SK-N-SH (cell line): ENCODE data around the gene PTCD1. TPM values are rescaled to one million over a fixed set of nuclear protein-coding genes. Genes with fewer than 3 reads are reported as not detected.

Source experiments
- CTCF ChIA-PET: fragments of 300-600, 350-600 bp; formaldehyde crosslinking; extraction: SDS; loops from one replicate; lab custom pipeline; 2021; lab: Yijun Ruan, JAX
- POLR2A ChIA-PET: fragments of 350-600 bp; sonication (Branson Sonifier 250); formaldehyde crosslinking; extraction: SDS; loops from one replicate; lab custom pipeline; 2020; ENCODE audit warnings: antibody characterized with exemption, inconsistent platforms; lab: Yijun Ruan, JAX
- DNase-seq: peaks from one replicate; pipeline ENCODE4 v3.0.0; 2012
- H2AFZ ChIP-seq: fragments of 200-600 bp; sonication (generic); 2 replicates; pipeline ENCODE4 v1.8.1; 2016; ENCODE audit warnings: antibody characterized with exemption, mild to moderate bottlenecking, low read depth
- H3F3A ChIP-seq: fragments of 200-600 bp; sonication (generic); replicated peaks from 2 replicates; pipeline ENCODE3; 2016; ENCODE audit warnings: antibody characterized with exemption, mild to moderate bottlenecking; ENCODE audit not compliant: insufficient read depth
- H3K27ac ChIP-seq, 2 experiments: fragments of 200-500 bp in 1 of 2; fragments of 200-600 bp in 1 of 2; sonication (Bioruptor generic) in 1 of 2; sonication (generic), shearing (Covaris generic) in 1 of 2; 2 replicates each; pipeline versions ENCODE4 v1.5.1 to v1.6.1; 2014 to 2016; ENCODE audit warnings: low read depth in 2 of 2, inconsistent platforms in 1 of 2, low read length in 1 of 2, mild to moderate bottlenecking in 1 of 2, mixed read lengths in 1 of 2
- H3K27me3 ChIP-seq: fragments of 200-600 bp; sonication (generic), shearing (Covaris generic); 2 replicates; pipeline ENCODE4 v1.6.1; 2016; ENCODE audit warnings: mixed run types; ENCODE audit not compliant: insufficient read depth
- H3K36me3 ChIP-seq, 2 experiments: fragments of 200-500 bp in 1 of 2; fragments of 200-600 bp in 1 of 2; sonication (Bioruptor generic) in 1 of 2; sonication (generic) in 1 of 2; replicated peaks in 1 of 2; 2 replicates each; pipeline versions ENCODE3 to v1.5.1; 2014 to 2016; ENCODE audit warnings: low read length in 1 of 2, mild to moderate bottlenecking in 1 of 2; ENCODE audit not compliant: insufficient read depth in 2 of 2, control insufficient read depth in 1 of 2
- H3K4me1 ChIP-seq, 2 experiments: fragments of 200-500 bp in 1 of 2; fragments of 200-600 bp in 1 of 2; sonication (Bioruptor generic) in 1 of 2; sonication (generic), shearing (Covaris generic) in 1 of 2; 2 replicates each; pipeline versions ENCODE4 v1.5.1 to v1.6.1; 2014 to 2016; ENCODE audit warnings: low read depth in 1 of 2, low read length in 1 of 2, mixed run types in 1 of 2; ENCODE audit not compliant: insufficient read depth in 2 of 2, control insufficient read depth in 1 of 2
- H3K4me2 ChIP-seq: fragments of 200-600 bp; sonication (generic), shearing (Covaris generic); 2 replicates; pipeline ENCODE4 v1.6.1; 2017; ENCODE audit warnings: mixed run types
- H3K4me3 ChIP-seq, 2 experiments: fragments of 200-500 bp in 1 of 2; fragments of 200-600 bp in 1 of 2; sonication (Bioruptor generic) in 1 of 2; sonication (generic), shearing (Covaris generic) in 1 of 2; 2 replicates each; pipeline versions ENCODE4 v1.5.1 to v1.8.1; 2014 to 2016; ENCODE audit warnings: low read depth in 2 of 2, inconsistent platforms in 1 of 2, low read length in 1 of 2, mild to moderate bottlenecking in 1 of 2, mixed read lengths in 1 of 2, moderate library complexity in 1 of 2
- H3K79me2 ChIP-seq: fragments of 200-600 bp; sonication (generic); 2 replicates; pipeline ENCODE4 v1.8.1; 2017; ENCODE audit warnings: mild to moderate bottlenecking; ENCODE audit not compliant: insufficient read depth
- H3K9ac ChIP-seq: fragments of 200-600 bp; sonication (generic); 2 replicates; pipeline ENCODE4 v1.6.1; 2017; ENCODE audit warnings: mixed run types
- H3K9me2 ChIP-seq: fragments of 200-600 bp; sonication (generic); 2 replicates; pipeline ENCODE4 v1.6.1; 2017; ENCODE audit warnings: mixed run types
- H3K9me3 ChIP-seq: fragments of 200-600 bp; sonication (generic); 2 replicates; pipeline ENCODE4 v1.6.1; 2017; ENCODE audit warnings: mixed run types, mild to moderate bottlenecking, moderate library complexity
- H4K20me1 ChIP-seq: fragments of 200-600 bp; sonication (generic); 2 replicates; pipeline ENCODE4 v1.6.1; 2017; ENCODE audit warnings: mild to moderate bottlenecking, mixed run types; ENCODE audit not compliant: insufficient read depth
- EP300 ChIP-seq, 2 experiments: IDR thresholded peaks; 2 replicates each; pipeline versions ENCODE4 v1.4.0 to v1.6.1; 2012; ENCODE audit warnings: borderline replicate concordance in 1 of 2, low read depth in 1 of 2, low read length in 1 of 2
- EZH2phosphoT487 ChIP-seq: fragments of 200-600 bp; sonication (generic); IDR thresholded peaks from 2 replicates; pipeline ENCODE4 v1.6.1; 2017; ENCODE audit warnings: low read depth, mixed run types, mild to moderate bottlenecking, antibody characterized with exemption, moderate library complexity, borderline replicate concordance
- FOXJ3 ChIP-seq: sonication (generic); formaldehyde crosslinking; IDR thresholded peaks from 2 replicates; pipeline ENCODE4 v1.5.1; 2020; ENCODE audit warnings: mild to moderate bottlenecking, missing genetic modification reagents
- GABPA ChIP-seq: IDR thresholded peaks from 2 replicates; pipeline ENCODE4 v1.4.0; 2012; ENCODE audit warnings: low read depth, mild to moderate bottlenecking
- GATA2 ChIP-seq: sonication (generic); formaldehyde crosslinking; IDR thresholded peaks from 2 replicates; pipeline ENCODE4 v1.5.0; 2020; ENCODE audit warnings: mild to moderate bottlenecking, missing genetic modification reagents
- JUND ChIP-seq: IDR thresholded peaks from 2 replicates; pipeline ENCODE4 v1.4.0; 2012
- MEF2A ChIP-seq: IDR thresholded peaks from 2 replicates; pipeline ENCODE4 v1.4.0; 2012; ENCODE audit warnings: low read depth, borderline replicate concordance
- MXI1 ChIP-seq: IDR thresholded peaks from 2 replicates; pipeline ENCODE4 v1.6.1; 2012; ENCODE audit warnings: mild to moderate bottlenecking, low read depth, low read length, improper control_type of control experiment
- NFIC ChIP-seq: IDR thresholded peaks from 2 replicates; pipeline ENCODE4 v1.4.0; 2012; ENCODE audit warnings: borderline replicate concordance
- NRF1 ChIP-seq: IDR thresholded peaks from 2 replicates; pipeline ENCODE4 v1.6.1; 2012; ENCODE audit warnings: low read depth, mild to moderate bottlenecking, low read length
- RAD21 ChIP-seq: IDR thresholded peaks from 2 replicates; pipeline ENCODE4 v1.6.1; 2012; ENCODE audit warnings: mild to moderate bottlenecking, low read length
- RFX5 ChIP-seq: IDR thresholded peaks from 2 replicates; pipeline ENCODE4 v1.6.1; 2012; ENCODE audit warnings: mild to moderate bottlenecking, improper control_type of control experiment, low read length
- RXRA ChIP-seq: IDR thresholded peaks from 2 replicates; pipeline ENCODE4 v1.4.0; 2012; ENCODE audit warnings: low read depth, mild to moderate bottlenecking, borderline replicate concordance
- SIN3A ChIP-seq: IDR thresholded peaks from 2 replicates; pipeline ENCODE4 v1.6.1; 2012; ENCODE audit warnings: low read depth, mild to moderate bottlenecking, low read length, moderate library complexity, borderline replicate concordance
- SMC3 ChIP-seq: IDR thresholded peaks from 2 replicates; pipeline ENCODE4 v1.6.1; 2012; ENCODE audit warnings: low read depth, low read length, improper control_type of control experiment
- TAF1 ChIP-seq: IDR thresholded peaks from 2 replicates; pipeline ENCODE4 v1.6.1; 2012; ENCODE audit warnings: low read depth, mild to moderate bottlenecking, low read length, moderate library complexity, borderline replicate concordance
- TCF12 ChIP-seq: IDR thresholded peaks from 2 replicates; pipeline ENCODE4 v1.4.0; 2012
- WGBS: methylation state at CpG from one replicate; pipeline ENCODE4 v1.1.6; 2017; ENCODE audit warnings: low lambda C conversion rate; 5-methylcytosine and 5-hydroxymethylcytosine counted together
- polyA plus RNA-seq, 3 experiments: library from polyadenylated mRNA; depleted of rRNA; stranded (reverse); fragments of >200 nt; gene quantifications; 2 replicates each; pipeline ENCODE4 v1.2.3, GENCODE V29; 2012
- TF ChIP-seq, protein P1 (sequence below): fragments of 150-350 bp; IDR thresholded peaks from 2 replicates; pipeline ENCODE4 v1.6.1; 2016; ENCODE audit warnings: mild to moderate bottlenecking, low read depth, low read length
- TF ChIP-seq, protein P2 (sequence below): IDR thresholded peaks from 2 replicates; pipeline ENCODE4 v1.6.1; 2012; ENCODE audit warnings: mild to moderate bottlenecking, low read depth, low read length, moderate library complexity
- TF ChIP-seq, protein P3 (sequence below): IDR thresholded peaks from 2 replicates; pipeline ENCODE4 v1.4.0; 2012; ENCODE audit warnings: low read depth, borderline replicate concordance
- TF ChIP-seq, protein P4 (sequence below): fragments of 150-350 bp; IDR thresholded peaks from 2 replicates; pipeline ENCODE4 v1.6.1; 2017; ENCODE audit warnings: antibody characterized with exemption, low read length, low read depth, borderline replicate concordance
- TF ChIP-seq, protein P5 (sequence below): IDR thresholded peaks from 2 replicates; pipeline ENCODE4 v1.4.0; 2012; ENCODE audit warnings: low read depth
- TF ChIP-seq, protein P6 (sequence below): fragments of 200-600 bp; sonication (generic); IDR thresholded peaks from 2 replicates; pipeline ENCODE4 v1.6.1; 2017; ENCODE audit warnings: antibody characterized with exemption, mild to moderate bottlenecking, moderate library complexity

Gene PTCD1
- polyA plus RNA-seq, 1 of the 3 experiments (the other 2 are of a cell fraction), result 8.2 TPM

DNA sequence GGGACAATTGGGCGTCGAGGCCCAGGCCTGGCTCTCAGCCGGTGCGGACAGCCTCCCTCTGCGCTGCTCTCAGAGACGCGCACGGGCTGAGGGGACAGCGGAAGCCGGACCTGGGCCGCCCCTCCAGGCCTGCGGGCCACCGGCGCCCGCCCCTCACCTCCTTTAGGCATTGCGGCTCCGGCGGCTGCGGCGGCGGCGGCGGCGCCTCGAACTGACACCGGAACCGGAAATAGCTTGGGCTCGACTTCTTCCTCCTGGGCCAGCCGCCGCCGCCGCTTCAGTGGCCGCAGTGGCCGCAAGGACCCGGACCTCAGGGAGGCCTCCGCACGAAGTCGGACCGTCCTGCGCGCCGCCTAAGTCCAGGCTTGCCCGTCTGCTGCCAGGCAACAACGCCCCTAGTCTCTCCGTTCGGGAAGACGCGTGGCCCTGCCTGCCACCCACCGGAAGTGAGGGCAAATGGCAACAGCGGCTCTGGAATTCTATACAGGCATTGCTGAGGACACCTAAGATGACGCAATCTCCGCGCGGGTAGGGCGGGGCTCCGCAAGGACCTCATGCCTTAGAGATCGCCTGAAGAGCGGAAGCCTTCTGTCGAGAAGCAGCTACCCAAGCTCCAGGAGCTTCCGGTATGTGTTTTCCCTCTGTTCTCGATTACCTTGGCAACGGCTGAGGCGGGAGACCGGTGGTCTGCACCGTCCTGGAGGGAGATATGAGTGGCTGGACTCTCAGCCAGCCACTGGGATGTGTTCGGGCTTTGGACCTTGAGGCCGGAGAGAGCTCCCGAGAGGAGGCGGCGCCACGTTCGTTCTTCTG, 30.0 kb downstream of the PTCD1 start, which contains the start of the genes BUD31 and PDAP1:
Gene BUD31, plus strand, starts transcription at position 591 of the 813 bp plus-strand sequence. CDS start 2,124 bp downstream, outside the sequence.
Gene PDAP1, minus strand, starts transcription at position 219 of the 813 bp plus-strand sequence. Its CDS starts 49 bp downstream, at position 170.
- Histone ChIP-seq H3K9me2 (no peaks in the 10 kb centered on the region), H3K4me2 (peak within 1 kb of the TSS; percentile 91), H3K9ac (peak within 1 kb of the TSS; percentile 96), H3K4me3 (peak within 1 kb of the TSS; percentile 85 to 97), H3F3A (peaks cover 14% of the 10 kb centered on the region), H3K4me1 (peaks cover 15 to 28% of the 10 kb centered on the region in 2 experiments), H3K36me3 (peaks cover 43 to 49% of the 10 kb centered on the region in 2 experiments), H3K9me3 (no peaks in the 10 kb centered on the region), H3K79me2 (peaks cover 100% of the 10 kb centered on the region), H3K27me3 (no peaks in the 10 kb centered on the region), H4K20me1 (peaks cover 52% of the 10 kb centered on the region), H2AFZ (peak within 1 kb of the TSS; percentile 69), H3K27ac (peak within 1 kb of the TSS; percentile 98 to 99)
- CTCF ChIA-PET, result interaction anchor here (0.7 to 3.5 kb wide), 5 partner anchors 9 to 368 kb away, joined by 3 to 16 read pairs (median 4); no protein-coding TSS in a partner anchor
- POLR2A ChIA-PET, result interaction anchor here (0.6 to 5.2 kb wide), 17 partner anchors 12 to 1019 kb away, joined by 3 to 102 read pairs (median 4); partner anchors contain the start of genes AP4M1, ARPC1A, CPSF4 and FAM200A
- WGBS, result 2% methylated on average over 33 of the region's 72 CpGs
- DNase-seq, result peak; percentile 98
- TF ChIP-seq SIN3A (peak; percentile 79; the same call in 1 of the 2 replicates), RAD21 (no peak), SMC3 (peak; percentile 5; the same call in 1 of the 2 replicates), MEF2A (no peak), NRF1 (no peak), MXI1 (peak; percentile 86), TAF1 (peak; percentile 96), GABPA (peak; percentile 90), JUND (peak; percentile 43; the same call in 1 of the 2 replicates), TCF12 (no peak), EP300 (IDR thresholded peaks at IDR 0.05; ENCODE audit: borderline replicate concordance in 1 of 2, low read depth in 1 of 2, low read length in 1 of 2) (peak; percentile 16 to 74; a peak in 2 of 4 replicates), NFIC (no peak), GATA2 (CRISPR knock-in tag) (no peak), FOXJ3 (CRISPR knock-in tag) (no peak; the same call in 1 of the 2 replicates), RXRA (no peak), EZH2phosphoT487 (no peak), RFX5 (0 out of 2 replicates have a peak, but pooled peaks have one; percentile 45)
- TF ChIP-seq, protein P1, sequence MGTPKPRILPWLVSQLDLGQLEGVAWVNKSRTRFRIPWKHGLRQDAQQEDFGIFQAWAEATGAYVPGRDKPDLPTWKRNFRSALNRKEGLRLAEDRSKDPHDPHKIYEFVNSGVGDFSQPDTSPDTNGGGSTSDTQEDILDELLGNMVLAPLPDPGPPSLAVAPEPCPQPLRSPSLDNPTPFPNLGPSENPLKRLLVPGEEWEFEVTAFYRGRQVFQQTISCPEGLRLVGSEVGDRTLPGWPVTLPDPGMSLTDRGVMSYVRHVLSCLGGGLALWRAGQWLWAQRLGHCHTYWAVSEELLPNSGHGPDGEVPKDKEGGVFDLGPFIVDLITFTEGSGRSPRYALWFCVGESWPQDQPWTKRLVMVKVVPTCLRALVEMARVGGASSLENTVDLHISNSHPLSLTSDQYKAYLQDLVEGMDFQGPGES, result no peak
- TF ChIP-seq, protein P2, sequence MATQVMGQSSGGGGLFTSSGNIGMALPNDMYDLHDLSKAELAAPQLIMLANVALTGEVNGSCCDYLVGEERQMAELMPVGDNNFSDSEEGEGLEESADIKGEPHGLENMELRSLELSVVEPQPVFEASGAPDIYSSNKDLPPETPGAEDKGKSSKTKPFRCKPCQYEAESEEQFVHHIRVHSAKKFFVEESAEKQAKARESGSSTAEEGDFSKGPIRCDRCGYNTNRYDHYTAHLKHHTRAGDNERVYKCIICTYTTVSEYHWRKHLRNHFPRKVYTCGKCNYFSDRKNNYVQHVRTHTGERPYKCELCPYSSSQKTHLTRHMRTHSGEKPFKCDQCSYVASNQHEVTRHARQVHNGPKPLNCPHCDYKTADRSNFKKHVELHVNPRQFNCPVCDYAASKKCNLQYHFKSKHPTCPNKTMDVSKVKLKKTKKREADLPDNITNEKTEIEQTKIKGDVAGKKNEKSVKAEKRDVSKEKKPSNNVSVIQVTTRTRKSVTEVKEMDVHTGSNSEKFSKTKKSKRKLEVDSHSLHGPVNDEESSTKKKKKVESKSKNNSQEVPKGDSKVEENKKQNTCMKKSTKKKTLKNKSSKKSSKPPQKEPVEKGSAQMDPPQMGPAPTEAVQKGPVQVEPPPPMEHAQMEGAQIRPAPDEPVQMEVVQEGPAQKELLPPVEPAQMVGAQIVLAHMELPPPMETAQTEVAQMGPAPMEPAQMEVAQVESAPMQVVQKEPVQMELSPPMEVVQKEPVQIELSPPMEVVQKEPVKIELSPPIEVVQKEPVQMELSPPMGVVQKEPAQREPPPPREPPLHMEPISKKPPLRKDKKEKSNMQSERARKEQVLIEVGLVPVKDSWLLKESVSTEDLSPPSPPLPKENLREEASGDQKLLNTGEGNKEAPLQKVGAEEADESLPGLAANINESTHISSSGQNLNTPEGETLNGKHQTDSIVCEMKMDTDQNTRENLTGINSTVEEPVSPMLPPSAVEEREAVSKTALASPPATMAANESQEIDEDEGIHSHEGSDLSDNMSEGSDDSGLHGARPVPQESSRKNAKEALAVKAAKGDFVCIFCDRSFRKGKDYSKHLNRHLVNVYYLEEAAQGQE, result peak; percentile 62
- TF ChIP-seq, protein P3, sequence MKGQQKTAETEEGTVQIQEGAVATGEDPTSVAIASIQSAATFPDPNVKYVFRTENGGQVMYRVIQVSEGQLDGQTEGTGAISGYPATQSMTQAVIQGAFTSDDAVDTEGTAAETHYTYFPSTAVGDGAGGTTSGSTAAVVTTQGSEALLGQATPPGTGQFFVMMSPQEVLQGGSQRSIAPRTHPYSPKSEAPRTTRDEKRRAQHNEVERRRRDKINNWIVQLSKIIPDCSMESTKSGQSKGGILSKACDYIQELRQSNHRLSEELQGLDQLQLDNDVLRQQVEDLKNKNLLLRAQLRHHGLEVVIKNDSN, result no peak
- TF ChIP-seq, protein P4, sequence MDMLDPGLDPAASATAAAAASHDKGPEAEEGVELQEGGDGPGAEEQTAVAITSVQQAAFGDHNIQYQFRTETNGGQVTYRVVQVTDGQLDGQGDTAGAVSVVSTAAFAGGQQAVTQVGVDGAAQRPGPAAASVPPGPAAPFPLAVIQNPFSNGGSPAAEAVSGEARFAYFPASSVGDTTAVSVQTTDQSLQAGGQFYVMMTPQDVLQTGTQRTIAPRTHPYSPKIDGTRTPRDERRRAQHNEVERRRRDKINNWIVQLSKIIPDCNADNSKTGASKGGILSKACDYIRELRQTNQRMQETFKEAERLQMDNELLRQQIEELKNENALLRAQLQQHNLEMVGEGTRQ, result no peak
- TF ChIP-seq, protein P5, sequence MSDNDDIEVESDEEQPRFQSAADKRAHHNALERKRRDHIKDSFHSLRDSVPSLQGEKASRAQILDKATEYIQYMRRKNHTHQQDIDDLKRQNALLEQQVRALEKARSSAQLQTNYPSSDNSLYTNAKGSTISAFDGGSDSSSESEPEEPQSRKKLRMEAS, result peak; percentile 93; the same call in 1 of the 2 replicates
- TF ChIP-seq, protein P6, sequence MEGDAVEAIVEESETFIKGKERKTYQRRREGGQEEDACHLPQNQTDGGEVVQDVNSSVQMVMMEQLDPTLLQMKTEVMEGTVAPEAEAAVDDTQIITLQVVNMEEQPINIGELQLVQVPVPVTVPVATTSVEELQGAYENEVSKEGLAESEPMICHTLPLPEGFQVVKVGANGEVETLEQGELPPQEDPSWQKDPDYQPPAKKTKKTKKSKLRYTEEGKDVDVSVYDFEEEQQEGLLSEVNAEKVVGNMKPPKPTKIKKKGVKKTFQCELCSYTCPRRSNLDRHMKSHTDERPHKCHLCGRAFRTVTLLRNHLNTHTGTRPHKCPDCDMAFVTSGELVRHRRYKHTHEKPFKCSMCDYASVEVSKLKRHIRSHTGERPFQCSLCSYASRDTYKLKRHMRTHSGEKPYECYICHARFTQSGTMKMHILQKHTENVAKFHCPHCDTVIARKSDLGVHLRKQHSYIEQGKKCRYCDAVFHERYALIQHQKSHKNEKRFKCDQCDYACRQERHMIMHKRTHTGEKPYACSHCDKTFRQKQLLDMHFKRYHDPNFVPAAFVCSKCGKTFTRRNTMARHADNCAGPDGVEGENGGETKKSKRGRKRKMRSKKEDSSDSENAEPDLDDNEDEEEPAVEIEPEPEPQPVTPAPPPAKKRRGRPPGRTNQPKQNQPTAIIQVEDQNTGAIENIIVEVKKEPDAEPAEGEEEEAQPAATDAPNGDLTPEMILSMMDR, result no peak
